ENCODE data around the gene SLC2A13.
A peak's percentile ranks its signal among the peaks of the same experiment; 100 is the strongest.
"Not testable (repeated sequence)": the region's sequence is repeated elsewhere in the genome, so short reads cannot be mapped to it uniquely, and the experiment has no call there.

SLC2A13 gene

DNA sequence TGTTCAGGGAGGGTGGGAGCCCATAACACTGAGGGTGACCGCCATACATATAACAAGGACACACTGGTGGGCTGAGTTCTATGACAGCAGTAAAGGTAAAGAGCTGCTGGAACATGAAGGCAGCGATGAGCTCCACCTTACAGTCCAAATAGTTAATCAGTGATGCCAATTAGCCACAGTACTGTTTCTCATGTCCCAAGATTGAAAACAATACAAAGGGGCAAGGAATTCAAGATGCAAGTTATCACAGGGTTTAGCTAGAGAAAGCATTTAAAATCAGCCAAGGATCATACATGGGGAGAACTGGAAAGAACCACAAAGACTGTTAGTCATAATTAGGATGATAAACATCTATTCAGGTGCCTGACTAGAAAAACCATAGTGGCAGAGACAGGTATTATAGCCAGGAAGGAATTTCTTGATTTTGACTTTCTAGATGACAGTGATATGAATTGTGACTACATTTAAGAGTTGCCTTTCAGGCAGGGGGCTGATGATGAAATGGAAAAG, 221.2 kb downstream of the SLC2A13 start:
- no peak for FAIRE-seq

DNA sequence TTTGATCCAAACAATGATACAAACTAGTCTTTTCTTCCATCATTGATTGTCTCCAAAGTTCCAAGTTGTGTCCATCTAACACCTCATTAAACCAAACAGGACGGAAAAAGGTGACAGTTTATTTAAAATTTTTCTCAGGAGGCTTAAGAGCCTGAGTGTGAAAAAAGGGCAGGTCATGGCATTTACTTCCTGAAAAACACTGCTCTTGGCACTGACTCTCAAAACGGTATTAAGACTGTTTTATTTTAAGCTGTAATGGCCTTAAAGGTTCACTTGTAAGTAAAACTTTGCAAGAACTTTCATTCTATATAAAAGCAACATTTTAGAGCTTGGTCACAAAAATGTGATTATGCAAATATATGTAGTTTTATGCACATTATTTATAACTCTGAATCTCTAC, 222.5 kb downstream of the SLC2A13 start:
- FAIRE-seq, result no peak

More for the DNA sequence above, 221.2 kb downstream of the SLC2A13 start:
- no peak for DNase-seq (ENCODE audit: insufficient read length, low spot score)

DNA sequence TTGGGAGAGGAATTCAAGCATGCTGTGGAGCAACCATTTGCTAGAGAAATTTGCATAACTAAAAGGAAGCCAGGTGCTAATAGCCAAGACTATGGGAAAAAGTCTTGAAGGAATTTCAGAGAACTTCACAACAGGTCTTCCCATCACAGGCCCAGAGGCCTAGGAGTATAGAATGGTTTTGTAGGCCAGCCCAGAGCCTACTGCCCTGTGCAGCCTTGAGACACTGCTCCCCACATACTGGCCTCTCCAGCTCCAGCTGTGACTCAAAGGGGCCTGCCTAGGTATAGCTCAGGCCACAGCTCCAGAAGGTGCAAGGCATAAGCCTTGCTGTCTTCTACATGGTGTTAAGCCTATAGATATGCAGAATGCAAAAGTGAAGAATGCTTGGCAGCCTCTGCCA, 227.1 kb downstream of the SLC2A13 start:
- DNase-seq (ENCODE audit: insufficient read length, low spot score), result no peak
- FAIRE-seq, result no peak

More for the DNA sequence above, 222.5 kb downstream of the SLC2A13 start:
- no peak for DNase-seq (ENCODE audit: insufficient read length, low spot score)

DNA sequence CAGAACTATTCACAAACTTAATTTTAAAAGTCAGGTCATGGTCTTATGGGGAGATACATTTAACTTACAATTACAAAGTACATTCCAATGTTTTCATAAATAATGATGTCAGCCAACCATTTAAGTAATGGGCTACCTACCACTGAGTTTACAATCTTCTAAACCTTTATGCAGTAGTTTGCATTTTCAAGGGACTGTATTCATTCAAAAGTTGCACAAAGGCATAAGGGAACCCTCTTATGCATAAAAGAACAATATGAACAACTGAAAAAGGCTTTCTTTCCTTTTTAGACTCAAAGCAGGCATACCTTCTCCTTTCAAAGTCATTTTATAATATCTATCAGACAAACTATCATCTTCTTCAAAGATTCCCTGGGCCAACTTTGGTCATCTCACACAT, 230.2 kb downstream of the SLC2A13 start:
- DNase-seq (ENCODE audit: insufficient read length, low spot score) (no peak), FAIRE-seq (no peak)

DNA sequence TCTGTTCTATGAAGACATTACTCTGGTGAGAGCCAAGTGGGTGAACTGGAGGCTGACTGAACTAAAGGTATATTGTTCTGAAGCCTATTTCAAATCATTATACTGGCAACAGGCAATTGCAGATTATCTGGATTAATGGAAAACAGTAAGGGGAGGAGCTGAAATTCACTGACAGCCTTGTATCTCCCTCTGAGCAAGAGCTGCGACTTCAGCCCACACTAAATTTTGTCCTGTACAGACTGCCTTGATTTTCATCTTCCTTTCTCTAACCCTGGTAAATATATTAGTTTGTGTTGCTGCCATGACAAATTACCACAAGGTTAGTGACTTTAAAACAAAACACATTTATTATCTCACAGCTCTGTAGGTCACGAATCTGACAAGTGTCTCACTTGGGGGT, 231.1 kb downstream of the SLC2A13 start:
- no peak for FAIRE-seq
- DNase-seq (ENCODE audit: insufficient read length, low spot score), result no peak

DNA sequence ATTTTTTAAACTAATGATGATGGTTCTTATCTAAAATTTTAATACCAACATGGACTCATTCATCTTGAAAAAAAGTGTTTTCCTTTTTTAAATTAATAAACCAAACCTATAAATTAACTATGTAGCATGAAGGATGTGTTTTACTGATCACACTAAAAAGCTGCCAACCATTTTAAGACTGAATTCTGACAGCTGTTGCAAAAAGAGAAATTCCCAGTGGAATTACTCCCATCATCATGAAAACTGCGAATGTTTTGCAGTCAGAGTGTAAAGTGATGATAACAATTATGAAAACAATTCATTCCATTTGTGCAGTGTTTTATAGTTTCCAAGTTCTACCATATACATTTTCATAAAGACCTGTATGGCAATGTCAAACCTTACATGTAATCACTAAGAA, 232.8 kb downstream of the SLC2A13 start:
- FAIRE-seq, result no peak
- DNase-seq (ENCODE audit: insufficient read length, low spot score), result no peak

DNA sequence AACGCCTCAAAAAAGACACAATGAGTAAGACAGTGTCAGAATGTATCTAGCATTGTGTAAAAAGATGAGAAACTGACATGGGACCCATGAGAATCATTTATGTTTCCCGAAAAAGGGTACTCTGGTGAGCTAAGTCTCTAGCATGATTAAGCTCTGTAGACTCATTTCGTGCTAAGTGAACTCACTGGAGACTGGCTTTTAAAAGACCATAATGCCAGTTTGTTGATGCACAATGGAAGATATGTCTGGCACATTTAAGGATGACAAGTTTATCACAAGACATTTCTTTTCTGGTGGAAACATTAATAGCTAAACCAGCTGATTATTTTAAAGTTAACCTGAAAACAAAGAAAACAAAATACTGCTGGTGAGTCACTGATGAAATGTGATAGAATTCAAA, 233.5 kb downstream of the SLC2A13 start:
- DNase-seq (ENCODE audit: insufficient read length, low spot score) (no peak), FAIRE-seq (no peak)

DNA sequence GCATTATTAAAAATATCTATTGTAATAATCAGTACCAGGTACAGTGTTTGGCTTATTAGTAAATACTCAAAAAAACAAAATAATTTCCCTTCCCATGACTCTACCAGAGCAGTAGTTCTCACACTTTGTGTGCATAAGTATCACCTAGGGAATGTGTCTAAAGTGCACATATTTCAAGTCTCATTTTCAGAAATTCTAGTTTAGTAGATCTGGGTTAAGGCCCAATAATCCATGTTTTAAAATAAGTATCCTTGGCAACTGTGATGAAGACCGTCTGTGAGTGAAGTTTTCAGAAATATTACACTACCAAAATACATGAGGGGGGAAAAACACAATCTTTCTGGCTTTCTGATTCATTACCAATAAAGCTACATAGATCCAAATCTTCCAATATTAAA, 237.6 kb downstream of the SLC2A13 start:
- DNase-seq (ENCODE audit: insufficient read length, low spot score) (no peak), FAIRE-seq (no peak)

DNA sequence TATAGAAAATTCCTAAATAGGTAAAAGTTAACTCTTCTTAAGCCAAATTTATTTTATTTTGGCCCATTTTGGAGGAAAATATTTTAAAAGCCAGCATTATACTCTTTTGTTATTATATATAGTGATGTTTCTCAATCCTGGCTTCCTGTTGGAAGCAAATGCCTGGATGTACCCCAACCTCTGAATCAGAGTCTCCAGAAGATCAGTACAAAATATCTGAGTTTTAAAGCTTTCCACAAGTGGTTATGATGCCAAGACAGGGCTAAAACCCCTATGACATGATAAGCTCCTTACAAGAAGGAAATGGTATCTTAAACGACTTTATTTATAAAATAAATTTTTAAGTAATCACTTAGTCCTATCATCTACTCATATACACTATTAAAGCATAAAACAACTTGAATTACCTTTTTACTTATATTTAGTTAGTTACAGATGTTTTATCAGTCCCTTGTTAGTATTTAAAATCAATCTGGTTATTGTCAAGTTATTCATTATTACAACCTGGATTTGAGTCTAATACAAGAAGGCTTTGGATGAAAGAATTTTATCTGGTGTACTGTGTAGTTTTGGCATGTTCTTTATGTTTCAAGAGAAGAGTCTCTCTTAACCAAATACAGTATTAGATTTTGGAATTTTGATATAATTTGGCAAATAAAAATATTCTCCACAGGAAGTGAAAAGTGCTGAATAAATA, 238.1 kb downstream of the SLC2A13 start:
- FAIRE-seq (no peak), DNase-seq (ENCODE audit: insufficient read length, low spot score) (no peak)

DNA sequence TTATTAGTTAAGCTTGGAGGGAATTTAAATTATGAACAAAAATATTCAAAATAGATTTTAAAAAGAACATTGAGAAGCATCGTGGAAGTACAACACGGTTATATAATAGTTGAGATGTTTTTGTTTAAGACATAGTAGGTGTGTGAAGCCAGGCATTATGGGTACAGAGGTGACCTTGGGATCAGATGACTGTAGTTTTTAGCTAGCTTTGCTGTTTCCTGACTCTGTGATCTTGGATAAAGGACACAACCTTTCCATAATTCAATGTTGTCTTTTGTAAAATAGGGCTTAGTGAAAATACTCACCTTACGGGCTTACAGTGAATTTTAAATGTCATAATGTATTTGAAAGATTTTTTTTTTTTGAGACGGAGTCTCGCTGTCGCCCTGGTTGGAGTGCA, 239.7 kb downstream of the SLC2A13 start:
- no peak for FAIRE-seq
- DNase-seq (ENCODE audit: insufficient read length, low spot score), result no peak

DNA sequence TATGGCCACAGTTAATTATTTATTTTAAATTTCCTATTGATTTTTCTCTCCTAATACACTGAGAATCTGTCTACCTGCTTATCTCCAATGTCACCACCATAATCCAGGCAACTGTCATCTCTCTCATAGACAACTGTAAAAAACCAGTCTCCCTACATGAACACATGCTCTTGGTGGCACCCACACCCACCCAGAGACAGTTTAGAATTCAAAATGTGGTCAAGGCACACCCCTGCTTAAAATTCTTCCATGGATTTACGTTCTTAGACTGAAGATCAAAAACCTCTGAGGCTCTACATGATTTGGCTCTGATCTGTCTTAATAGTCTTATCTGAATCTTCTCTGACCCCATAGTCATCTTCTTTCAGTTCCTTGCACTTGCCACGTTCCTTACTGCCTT, 245.2 kb downstream of the SLC2A13 start:
- FAIRE-seq (no peak), DNase-seq (ENCODE audit: insufficient read length, low spot score) (no peak)

DNA sequence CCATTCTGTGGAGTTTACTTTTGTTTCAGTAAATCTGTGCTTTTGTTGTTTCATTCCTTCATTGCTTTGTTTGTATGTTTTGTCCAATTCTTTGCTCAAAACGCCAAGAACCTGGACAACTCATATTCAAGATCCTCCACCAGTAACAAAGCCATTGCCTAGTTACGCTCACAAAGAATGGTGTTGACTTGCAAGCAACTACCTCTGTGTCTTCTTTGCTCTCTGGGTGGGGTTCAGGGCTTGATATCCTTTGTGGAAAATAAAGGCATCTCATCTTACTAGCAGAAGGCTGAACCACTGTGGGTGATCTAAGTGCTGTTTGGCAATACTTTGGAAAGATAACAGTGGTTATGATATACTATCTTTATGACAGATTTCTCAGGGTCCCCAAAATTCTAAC, 252.9 kb downstream of the SLC2A13 start:
- FAIRE-seq, result no peak
- DNase-seq (ENCODE audit: insufficient read length, low spot score), result no peak

DNA sequence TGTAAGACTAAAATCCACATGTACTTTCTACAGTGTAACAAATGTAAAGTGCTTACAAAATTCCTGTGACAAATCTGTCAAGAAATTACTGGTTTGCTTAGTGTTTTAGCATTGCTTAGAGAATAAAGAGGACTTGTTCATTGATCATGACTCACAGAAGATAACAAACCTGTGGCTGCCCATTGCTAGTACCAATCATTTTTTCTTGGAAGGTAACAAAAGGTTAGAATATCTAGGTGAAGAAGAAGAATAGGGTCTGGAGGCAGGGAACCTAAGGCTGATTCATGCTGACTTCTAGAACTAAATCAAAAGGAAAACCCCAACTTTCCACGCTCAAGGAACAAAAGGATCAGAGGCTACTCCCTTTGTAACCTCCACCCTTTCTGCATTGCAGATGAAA, 253.5 kb downstream of the SLC2A13 start:
- FAIRE-seq (no peak), DNase-seq (ENCODE audit: insufficient read length, low spot score) (no peak)

DNA sequence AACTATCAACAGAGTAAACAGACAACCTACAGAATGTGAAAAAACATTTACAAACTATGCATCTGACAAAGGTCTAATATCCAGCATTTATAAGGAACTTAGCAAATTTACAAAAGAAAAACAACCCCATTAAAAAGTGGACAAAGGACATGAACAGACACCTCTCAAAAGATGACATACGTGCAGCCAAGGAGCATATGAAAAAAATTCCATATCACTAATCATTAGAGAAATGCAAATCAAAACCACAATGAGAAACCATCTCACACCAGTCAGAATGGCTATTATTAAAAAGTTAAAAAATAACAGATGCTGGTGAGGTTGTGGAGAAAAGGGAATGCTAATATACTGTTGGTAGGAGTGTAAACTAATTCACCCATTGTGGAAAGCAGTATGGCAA, 257.7 kb downstream of the SLC2A13 start:
- FAIRE-seq; DNase-seq (ENCODE audit: insufficient read length, low spot score): not testable (repeated sequence)

DNA sequence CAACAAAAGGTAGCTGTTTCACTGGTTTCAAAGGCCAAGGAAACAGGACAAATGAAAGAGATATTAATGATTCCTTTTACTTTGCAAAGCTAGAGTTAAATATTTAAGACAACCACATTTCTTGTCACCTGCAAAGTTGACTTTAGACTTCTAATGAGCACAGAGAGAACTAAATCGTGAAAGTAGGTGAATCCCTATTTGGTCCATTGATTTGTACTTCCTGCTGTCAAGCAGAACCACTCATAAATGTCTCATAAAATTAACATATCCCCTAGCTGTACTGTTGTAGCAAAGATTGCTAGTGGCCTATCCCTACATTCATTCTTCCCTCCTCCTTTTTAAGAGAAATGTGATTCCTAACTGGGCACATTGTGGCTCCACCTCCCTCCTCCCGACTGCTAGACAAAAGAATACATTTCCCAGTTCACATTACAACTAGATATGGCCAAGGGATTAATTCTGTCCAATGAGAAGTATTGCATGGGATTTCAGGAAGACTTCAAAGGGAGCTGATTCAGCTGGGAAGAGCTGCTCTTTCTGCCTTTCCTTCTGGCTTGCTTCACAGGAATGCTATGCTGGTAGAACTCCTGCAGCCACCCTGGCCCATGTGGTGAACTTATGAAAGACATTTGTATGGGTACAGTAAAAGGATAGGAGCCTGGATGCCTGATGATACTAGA, 258.8 kb downstream of the SLC2A13 start:
- FAIRE-seq (peak; percentile 60), DNase-seq (ENCODE audit: insufficient read length, low spot score) (no peak)

DNA sequence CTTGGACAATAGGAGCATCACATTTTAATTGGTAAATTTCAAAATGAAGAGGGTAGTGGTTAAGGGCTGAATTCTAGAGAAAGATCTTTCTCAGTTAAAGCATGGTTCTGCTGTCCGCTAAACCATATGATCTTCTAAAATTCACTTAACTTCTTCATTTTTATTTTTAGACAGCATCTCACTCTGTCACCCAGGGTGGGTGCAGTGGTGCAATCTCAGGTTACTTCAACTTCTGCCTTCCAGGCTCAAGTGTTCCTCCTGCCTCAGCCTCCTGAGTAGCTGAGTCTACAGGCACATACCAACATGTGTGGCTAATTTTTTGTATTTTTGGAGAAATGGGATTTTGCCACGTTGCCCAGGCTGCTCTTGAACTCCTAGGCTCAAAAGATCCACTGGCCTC, 259.6 kb downstream of the SLC2A13 start:
- FAIRE-seq (peak; percentile 42), DNase-seq (ENCODE audit: insufficient read length, low spot score) (no peak)

DNA sequence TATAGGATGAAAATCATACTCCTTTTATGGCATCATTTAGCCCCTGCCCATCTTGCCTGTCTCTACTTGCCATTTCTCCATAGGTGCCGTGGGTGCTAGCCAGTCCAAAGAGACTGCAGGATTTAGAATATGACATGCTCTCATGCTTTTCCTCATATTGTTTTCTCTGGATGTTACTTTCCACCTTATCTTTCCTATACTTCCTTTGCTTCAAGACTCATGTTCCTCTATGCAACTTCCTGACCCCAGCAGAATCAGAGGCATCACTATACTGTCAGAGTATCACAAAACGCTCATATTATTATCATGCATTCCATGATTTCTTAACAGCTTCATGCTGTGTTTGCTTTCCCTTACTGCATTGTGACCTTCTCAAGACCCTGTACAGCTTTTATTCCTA, 265.5 kb downstream of the SLC2A13 start:
- DNase-seq (ENCODE audit: insufficient read length, low spot score), result no peak
- no peak for FAIRE-seq

DNA sequence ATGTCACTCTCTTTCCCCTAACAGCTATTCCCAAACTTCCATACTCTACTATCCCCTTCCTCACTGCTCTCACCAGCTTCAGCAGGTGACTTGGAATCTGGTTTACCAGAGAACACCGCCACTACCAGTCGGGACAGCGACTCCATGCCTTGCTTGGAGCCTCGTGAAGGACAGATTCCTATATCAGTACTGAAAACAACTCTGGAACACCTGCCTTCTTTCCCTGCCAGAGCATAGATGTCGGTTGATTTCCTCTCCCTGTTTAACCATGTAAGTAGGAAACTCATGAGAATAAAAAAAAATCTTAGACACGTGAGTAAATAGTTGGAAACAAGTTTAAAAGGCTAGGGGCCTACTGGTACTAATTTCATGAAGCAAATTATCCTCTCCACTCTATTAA, 266.8 kb downstream of the SLC2A13 start:
- no peak for FAIRE-seq
- no peak for DNase-seq (ENCODE audit: insufficient read length, low spot score)

DNA sequence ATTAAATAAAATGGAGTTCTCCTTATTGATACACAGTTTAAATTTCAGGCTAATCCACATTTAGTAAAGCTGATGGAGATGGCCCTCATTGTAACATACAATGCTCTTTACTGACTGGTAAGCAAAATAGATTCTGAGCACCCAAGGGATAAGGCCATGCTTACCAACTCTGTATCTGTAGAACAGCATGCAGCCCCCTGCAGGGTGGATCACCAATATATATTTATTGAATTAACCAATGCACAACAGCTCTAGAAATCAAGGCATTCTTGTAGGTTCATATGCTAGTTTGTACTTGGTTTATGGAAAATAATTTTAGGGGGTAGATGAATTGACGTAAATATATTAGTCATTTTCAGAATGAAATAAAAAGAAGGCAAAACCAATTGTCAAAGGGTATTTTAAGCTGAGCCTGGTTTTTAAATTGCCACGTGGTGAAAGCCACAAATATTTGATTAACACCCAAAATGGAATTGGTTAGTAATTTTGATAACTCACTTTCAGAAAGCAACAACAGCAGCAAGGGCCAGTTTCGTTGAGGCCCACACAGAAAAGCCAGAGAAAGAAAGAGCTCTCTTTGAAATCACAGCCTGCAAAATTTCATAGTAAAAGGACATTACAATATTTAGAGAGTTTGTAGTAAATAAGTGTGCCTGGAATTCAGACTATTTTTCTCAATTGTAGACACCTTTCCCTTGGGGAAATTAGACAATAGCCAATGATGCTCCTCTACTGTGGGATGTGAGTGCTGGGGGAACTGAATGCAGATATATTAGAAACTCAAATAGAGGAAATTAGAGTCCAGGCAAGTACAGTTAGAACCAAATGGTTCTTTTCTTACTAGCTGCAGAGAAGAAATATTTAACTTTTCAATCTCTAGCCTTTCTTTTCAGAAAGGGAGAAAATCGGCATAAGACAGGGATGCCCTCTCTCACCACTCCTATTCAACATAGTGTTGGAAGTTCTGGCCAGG, 270.1 kb downstream of the SLC2A13 start:
- no peak for DNase-seq (ENCODE audit: insufficient read length, low spot score)
- FAIRE-seq, result peak; percentile 84

DNA sequence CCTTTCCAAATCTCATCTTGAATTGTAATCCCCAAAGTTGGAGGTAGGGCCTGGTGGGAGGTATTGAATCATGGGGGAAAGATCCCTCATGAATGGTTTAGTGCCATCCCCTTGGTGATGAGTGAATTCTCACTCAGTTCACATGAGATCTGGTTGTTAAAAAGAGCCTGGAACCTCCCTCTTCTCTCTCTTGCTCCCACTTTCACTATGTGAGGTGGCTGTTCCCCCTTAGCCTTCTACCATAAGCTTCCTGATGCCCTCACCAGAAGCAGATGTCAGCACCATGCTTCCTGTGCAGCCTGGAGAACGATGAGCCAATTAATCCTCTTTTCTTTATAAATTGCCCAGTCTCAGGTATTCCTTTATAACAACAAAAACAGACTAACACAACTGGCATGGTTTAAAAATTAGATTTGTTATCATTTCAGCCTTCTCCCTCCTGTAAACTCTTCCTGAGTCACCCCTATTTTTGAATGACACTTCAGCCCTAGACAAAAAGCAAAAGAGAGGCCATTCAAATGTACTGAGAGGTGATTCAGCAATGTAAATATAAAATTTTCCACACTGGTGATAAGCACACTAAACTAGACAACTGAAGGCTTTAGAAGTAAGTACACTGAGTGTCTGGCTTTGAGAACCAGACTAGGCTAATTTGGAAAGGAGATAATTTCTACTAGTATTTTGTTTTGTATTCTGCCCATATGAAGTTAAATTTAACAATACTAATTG, 274.1 kb downstream of the SLC2A13 start:
- no peak for FAIRE-seq
- DNase-seq (ENCODE audit: insufficient read length, low spot score), result no peak

All from GM19239 (cell line).